HG03457 (cell line): ENCODE results near the gene TIGD3.
"Not testable (repeated sequence)": the region's sequence is repeated elsewhere in the genome, so short reads cannot be mapped to it uniquely, and the experiment has no call there.

Experiments used
- ATAC-seq: cut with Tn5 transposase; IDR thresholded peaks from one replicate; pipeline ENCODE4 v1.9.1; 2021; ENCODE audit warnings: moderate number of reproducible peaks; ENCODE audit not compliant: unreplicated experiment

TIGD3 gene

DNA sequence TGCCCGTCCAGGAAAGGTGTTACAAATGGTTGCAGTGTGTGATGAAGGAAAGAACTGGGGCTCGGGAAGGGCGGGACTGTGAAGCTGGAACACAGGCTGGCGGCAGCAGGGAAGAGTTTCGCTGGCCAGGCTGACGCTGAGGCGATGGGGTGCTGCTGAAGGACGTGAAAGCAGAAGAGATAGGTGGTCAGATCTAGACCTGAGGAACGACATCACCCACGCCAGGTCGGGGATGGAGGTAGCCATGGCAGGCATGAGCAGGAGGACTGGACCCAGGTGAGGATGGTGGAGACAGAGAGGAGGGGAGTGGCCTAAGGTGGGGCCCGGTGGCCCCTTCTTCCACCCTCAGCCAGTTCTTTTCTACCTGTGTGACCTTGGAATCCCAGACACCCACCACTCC, 30.7 kb upstream of the TIGD3 start:
- no peak for ATAC-seq

DNA sequence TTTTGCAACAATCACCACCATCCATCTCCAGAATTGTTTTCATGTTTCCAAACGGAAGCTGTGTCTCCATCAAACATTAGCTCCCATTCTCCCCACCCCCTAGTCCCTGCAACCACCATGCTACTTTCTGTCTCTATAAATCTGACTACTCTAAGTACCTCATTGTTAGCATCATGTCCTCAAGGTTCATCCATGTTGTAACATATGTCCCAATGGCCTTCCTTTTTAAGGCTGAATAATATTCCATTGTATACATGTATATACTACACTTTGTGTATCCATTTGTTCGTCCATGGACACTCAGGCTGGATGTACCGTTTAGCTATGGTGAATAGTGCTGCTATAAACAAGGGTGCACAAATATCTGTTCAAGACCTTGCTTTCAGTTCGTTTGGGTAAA, 29.1 kb upstream of the TIGD3 start:
- no peak for ATAC-seq

GRCh38 chr11:65327021-65327420, 27.5 kb upstream of the TIGD3 start:
- ATAC-seq: no peak

DNA sequence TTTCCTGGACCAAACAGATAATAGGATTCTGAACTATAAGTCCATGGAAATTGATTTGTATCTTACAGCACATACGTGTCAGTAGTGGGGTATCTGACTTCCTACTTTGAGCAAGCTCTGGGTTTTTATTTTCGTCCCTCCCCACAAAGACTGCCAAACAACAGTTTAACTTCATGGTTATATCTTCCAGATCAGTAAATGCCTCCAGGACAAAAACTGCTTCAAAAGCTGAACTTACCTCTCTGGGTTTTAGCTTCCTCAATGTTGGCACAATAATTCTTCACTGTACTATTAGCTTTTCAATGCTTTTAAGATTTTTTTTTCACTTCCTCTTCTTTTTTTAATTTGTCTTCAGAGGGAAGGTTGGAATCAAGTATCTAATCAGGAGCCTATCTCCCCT, 25.1 kb upstream of the TIGD3 start:
- ATAC-seq: no peak

DNA sequence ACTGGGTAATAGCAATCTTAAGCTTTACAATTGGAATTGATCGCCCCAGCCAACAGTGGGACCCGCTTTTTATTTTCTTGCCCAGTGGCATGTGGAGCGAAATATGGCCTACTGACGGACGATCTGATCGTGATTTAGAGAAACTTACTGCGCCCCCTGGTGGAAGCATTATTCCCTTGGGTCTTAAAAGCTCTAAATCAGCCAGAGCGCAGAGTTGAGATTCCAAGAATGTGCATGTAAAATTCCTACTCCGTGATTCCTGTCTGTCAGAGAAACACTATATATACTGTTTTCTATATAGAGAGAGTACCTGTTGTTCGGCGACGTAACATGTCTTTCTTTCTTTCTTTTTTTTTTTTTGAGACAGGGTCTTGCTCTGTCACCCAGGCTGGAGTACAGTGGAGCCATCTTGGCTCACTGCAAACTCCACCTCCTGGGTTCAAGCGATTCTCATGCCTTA, 24.6 kb upstream of the TIGD3 start:
- ATAC-seq: no peak

GRCh38 chr11:65330544-65330943, 24.0 kb upstream of the TIGD3 start:
- no peak for ATAC-seq

DNA sequence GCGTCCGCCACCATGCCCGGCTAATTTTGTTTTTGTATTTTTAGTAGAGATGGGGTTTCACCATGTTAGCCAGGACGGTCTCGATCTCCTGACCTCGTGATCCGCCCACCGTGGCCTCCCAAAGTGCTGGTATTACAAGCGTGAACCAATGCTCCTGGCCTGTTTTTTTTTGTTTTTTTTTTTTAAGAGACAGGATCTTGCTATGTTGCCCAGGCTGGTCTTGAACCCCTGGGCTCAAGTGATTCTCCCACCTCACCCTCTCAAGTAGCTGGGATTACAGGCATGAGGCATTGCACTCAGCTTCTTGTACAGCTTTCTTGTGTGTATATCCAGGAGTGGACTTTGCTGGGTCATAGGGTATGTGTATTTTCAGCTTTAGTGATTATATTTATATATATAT, 22.0 kb upstream of the TIGD3 start:
- ATAC-seq: not testable (repeated sequence)

DNA sequence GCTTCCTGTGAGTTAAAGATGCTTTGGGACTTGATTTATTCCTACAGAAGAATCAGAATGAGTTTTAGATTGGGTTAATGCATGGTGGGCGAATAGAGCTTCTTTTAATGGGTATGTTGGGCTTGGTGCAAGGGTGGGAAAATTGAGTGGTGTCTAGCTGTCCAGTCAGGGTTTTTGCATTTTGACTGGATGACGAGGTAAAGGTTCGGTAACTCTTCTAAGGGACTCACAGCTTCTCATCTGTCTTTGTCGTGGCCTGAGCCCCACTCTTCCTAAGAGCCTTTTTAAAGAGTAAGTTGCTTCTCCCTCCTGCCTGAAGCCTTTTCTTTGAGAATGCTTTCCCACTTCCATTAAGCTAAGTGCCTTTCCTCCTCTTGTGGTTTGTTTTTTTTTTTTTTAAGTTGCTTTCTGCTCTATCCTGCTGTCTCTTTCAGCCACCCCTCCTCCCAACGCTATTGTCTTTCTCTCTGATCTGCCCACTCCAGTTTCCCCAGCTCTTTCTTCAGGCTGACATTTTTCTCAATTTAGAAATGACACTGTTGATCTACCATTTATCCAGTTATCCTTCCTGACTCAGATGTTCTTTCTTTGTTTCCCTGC, 19.8 kb upstream of the TIGD3 start:
- no peak for ATAC-seq

DNA sequence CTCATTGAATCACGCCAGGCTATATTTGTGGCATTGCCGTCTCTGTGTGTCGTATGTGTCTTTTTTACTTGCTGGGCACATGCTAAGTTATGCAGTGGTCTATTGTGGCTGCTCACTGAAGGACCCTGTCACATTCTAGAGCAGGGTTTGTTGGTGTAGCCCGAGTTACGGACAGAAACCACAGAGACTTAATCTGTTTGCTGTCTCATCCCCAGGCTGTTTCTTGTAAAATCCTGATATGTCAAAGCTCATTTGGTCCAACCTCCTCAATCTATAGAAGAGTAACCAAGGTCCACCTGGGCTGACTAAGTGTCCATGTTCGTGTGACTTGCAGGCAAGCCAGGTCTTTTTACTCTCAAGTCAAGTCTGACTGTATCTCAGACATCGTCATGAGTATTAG, 15.9 kb upstream of the TIGD3 start:
- ATAC-seq: no peak

GRCh38 chr11:65340226-65340625, 14.3 kb upstream of the TIGD3 start:
- ATAC-seq: no peak

- ATAC-seq: no peak
These were observed 12.7 kb upstream of the TIGD3 start for GRCh38 chr11:65341856-65342255.

GRCh38 chr11:65351511-65351910, 3.0 kb upstream of the TIGD3 start:
- ATAC-seq: no peak

DNA sequence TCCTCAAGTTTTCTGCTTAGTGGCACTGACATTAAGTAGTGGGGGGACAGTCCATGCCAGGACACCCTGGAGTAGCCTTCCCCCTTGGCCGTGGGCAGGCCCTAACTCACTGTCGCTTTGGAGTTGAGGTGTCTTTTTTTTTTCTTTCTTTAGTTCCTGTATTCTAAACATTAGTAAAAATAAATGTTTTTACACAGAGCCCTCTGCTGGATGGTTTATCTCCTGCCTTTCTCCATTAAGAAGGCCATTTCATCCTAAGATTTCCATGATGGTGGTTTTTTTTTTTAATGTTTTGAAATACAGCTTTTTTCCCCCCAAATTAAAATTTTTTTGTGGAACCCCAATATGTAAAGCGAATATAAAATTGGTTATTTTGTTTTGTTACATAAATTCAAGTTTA, 1.8 kb upstream of the TIGD3 start:
- ATAC-seq: no peak

- no peak for ATAC-seq
These were observed 1.2 kb upstream of the TIGD3 start for GRCh38 chr11:65353376-65353775.

- no peak for ATAC-seq
These were observed 669 bp upstream of the TIGD3 start for GRCh38 chr11:65353900-65354264.

DNA sequence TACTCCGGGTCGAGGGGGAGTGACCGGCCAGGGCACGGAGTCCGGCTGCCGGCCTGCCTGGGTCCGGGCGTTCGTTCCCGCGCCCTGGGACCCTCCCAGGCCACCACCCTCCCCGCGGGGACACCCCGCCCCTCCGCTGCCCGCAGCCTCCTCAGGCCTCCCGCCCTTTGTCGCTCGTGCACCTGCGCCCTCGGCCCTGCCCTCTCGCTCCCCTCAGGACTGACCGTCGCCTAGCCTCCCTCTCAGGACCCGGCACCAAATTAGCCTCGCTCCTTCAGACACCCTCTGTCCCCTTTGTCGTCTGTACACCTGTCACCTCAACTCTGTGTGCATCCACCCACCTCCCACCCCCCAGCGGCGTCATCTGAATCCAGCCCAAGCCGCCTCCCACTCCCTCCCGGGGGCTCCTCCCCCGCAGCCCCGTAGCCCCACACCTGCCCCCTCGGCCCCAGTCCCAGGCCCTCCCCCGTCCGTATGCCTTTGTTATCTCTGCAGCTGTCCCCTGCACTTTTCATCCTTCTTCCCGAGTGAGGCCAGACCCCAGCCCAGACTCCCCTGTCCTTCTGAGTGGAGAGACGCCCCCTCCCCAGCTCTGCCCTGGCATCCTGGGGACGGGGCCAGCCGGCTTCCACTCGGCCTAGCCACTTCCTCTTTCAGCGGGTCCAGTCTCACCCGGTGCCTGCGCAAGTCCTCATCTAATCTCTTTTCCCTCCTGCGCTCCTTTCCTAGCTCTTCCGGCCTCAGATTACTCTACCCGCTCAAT, 643 bp downstream of the TIGD3 start:
- peak; percentile 20 for ATAC-seq

DNA sequence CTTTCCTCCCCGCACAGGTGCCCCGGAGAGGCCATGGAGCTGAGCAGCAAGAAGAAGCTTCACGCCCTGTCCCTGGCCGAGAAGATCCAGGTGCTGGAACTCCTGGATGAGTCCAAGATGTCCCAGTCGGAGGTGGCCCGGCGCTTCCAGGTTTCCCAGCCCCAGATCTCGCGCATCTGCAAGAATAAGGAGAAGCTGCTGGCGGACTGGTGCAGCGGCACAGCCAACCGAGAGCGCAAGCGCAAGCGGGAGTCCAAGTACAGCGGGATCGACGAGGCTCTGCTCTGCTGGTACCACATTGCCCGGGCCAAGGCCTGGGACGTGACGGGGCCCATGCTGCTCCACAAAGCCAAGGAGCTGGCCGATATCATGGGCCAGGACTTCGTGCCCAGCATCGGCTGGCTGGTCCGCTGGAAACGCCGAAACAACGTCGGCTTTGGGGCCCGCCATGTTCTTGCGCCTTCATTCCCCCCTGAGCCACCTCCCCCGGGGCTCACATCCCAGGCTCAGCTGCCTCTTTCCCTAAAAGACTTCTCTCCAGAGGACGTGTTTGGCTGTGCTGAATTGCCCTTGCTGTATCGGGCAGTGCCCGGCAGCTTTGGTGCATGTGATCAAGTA, 1.3 kb downstream of the TIGD3 start:
- ATAC-seq: no peak

GRCh38 chr11:65356394-65356972, 1.9 kb downstream of the TIGD3 start:
- no peak for ATAC-seq

DNA sequence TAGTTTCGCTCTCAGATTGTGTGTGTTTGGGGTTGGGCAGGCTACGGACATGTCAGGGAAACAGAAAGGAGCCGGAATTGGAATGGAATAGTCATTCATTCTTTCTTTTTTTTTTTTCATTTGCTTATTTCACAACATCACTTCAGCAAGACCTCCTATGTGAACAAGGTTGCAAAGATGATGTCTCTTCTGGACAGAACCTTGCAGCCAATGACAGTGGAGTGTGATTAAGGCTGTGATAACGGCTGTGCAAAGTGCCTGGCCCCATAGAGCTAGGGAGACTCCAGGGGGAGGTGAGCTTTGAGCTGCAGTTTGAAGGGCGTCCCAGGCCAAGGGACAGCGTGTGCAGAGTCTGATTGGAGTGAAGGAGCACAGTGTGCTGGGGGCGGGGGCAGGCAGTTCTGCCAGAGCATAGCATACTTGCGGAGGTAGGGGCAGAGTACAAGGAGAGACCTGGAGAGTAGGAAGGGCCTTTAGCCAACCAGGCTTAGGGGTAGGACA, 3.4 kb downstream of the TIGD3 start:
- ATAC-seq: no peak

- ATAC-seq: no peak
These were observed 7.9 kb downstream of the TIGD3 start for GRCh38 chr11:65362320-65362931.

GRCh38 chr11:65362966-65363365, 8.4 kb downstream of the TIGD3 start:
- ATAC-seq: no peak
